K562 (cell line): Measurements from ENCODE around the gene IP6K1. TPM values are rescaled to one million over a fixed set of nuclear protein-coding genes. Genes with fewer than 3 reads are reported as not detected.

Experiments used
- BCOR ChIP-seq: fragments of 450-650 bp; IDR thresholded peaks from 2 replicates; pipeline ENCODE4 v1.6.1; 2016
- BDP1 ChIP-seq: IDR thresholded peaks from 3 replicates; pipeline ENCODE4 v1.6.1; 2011; ENCODE audit not compliant: insufficient read length, insufficient read depth
- BHLHE40 ChIP-seq: IDR thresholded peaks from 2 replicates; pipeline ENCODE4 v1.6.1; 2011; ENCODE audit warnings: low read length, improper control_type of control experiment
- EP400 ChIP-seq: fragments of 450-650 bp; IDR thresholded peaks from 2 replicates; pipeline ENCODE4 v1.6.1; 2017; ENCODE audit warnings: antibody characterized with exemption, mild to moderate bottlenecking, moderate library complexity
- GTF2E2 ChIP-seq: fragments of 200-800 bp; sonication (Bioruptor generic); IDR thresholded peaks from 2 replicates; pipeline ENCODE4 v1.6.1; 2016; ENCODE audit warnings: missing genetic modification characterization, missing compliant biosample characterization
- HINFP ChIP-seq: fragments of 450-650 bp; conservative IDR thresholded peaks from 2 replicates; pipeline ENCODE4 v1.6.1; 2016; ENCODE audit warnings: missing genetic modification characterization, low read depth, mild to moderate bottlenecking, control low read depth, missing compliant biosample characterization
- JUN ChIP-seq, 2 experiments: sonication (generic) in 1 of 2; formaldehyde crosslinking in 1 of 2; IDR thresholded peaks; 2 replicates each; pipeline versions ENCODE4 v1.6.1 to v1.8.0; 2012 to 2022; ENCODE audit warnings: borderline replicate concordance in 2 of 2, mild to moderate bottlenecking in 2 of 2, improper control_type of control experiment in 1 of 2, low read depth in 1 of 2, low read length in 1 of 2, missing genetic modification reagents in 1 of 2
- PCBP2 ChIP-seq: fragments of 200-400 bp; formaldehyde crosslinking; IDR thresholded peaks from 2 replicates; pipeline ENCODE4 v1.6.1; 2018; ENCODE audit warnings: low read length, low read depth, mild to moderate bottlenecking, moderate library complexity; ENCODE audit not compliant: poor library complexity, severe bottlenecking
- RB1 ChIP-seq: fragments of 450-650 bp; IDR thresholded peaks from 2 replicates; pipeline ENCODE4 v1.6.1; 2017; ENCODE audit warnings: low read depth, mild to moderate bottlenecking
- RNF2 ChIP-seq: sonication (generic); IDR thresholded peaks from 2 replicates; pipeline ENCODE4 v1.6.1; 2016
- SMAD1 ChIP-seq: fragments of 150-350 bp; IDR thresholded peaks from 2 replicates; pipeline ENCODE4 v1.6.1; 2014; ENCODE audit warnings: low read length, low read depth; ENCODE audit not compliant: partially characterized antibody
- SMARCC2 ChIP-seq: fragments of 450-650 bp; IDR thresholded peaks from 2 replicates; pipeline ENCODE4 v1.6.1; 2017; ENCODE audit warnings: antibody characterized with exemption, moderate library complexity, mild to moderate bottlenecking, low read depth
- TCF7 ChIP-seq: sonication (generic); IDR thresholded peaks from 2 replicates; pipeline ENCODE4 v1.6.1; 2016; ENCODE audit warnings: antibody characterized with exemption, borderline replicate concordance
- TOE1 ChIP-seq, 2 experiments: fragments of 450-650 bp in 1 of 2; sonication (generic) in 1 of 2; formaldehyde crosslinking in 1 of 2; IDR thresholded peaks; 2 replicates each; pipeline versions ENCODE4 v1.7.1 to v1.8.0; 2016 to 2022; ENCODE audit warnings: borderline replicate concordance in 2 of 2, mild to moderate bottlenecking in 2 of 2, antibody characterized with exemption in 1 of 2, inconsistent platforms in 1 of 2, low read depth in 1 of 2, missing genetic modification reagents in 1 of 2, moderate library complexity in 1 of 2
- ZNF408 ChIP-seq: fragments of 250-450 bp; sonication (Bioruptor Pico); IDR thresholded peaks from 2 replicates; pipeline ENCODE4 v1.4.0; 2020; ENCODE audit warnings: low read depth, mild to moderate bottlenecking, moderate library complexity
- polyA plus RNA-seq, 8 experiments: library from polyadenylated mRNA; depleted of rRNA in 4 of 8; stranded (reverse) in 5 of 8; unstranded in 3 of 8; fragments of >200 nt; fragmentation: Nextera tagmentation in 2 of 8; fragmentation: Illumina TruSeq in 1 of 8; extraction: Ambion mirVana in 2 of 8; extraction: Trizol in 1 of 8; gene quantifications; 2 replicates each; pipeline versions ENCODE4 v1.2.1 to v1.2.3, GENCODE V29; 2011 to 2014; ENCODE audit warnings: inconsistent platforms in 1 of 8, missing spikeins in 1 of 8
- total RNA-seq, 7 experiments: library from RNA; depleted of rRNA in 6 of 7; stranded (reverse); fragments of >200 nt in 6 of 7; fragmentation: Illumina TruSeq in 2 of 7; extraction: Trizol in 2 of 7; gene quantifications; 2 replicates each; pipeline versions ENCODE4 v1.2.1 to v1.2.3, GENCODE V29; 2011 to 2021; ENCODE audit warnings: low replicate concordance in 1 of 7
- TF ChIP-seq, protein P1 (sequence below): fragments of 450-650 bp; IDR thresholded peaks from 2 replicates; pipeline ENCODE4 v1.6.1; 2016; ENCODE audit warnings: mild to moderate bottlenecking
- TF ChIP-seq, protein P2 (sequence below): fragments of 250-450 bp; sonication (Bioruptor Pico); IDR thresholded peaks from 2 replicates; pipeline ENCODE4 v1.9.0; 2021; ENCODE audit warnings: mild to moderate bottlenecking
- TF ChIP-seq, protein P3 (sequence below): fragments of 450-650 bp; IDR thresholded peaks from 2 replicates; pipeline ENCODE4 v1.6.1; 2017; ENCODE audit warnings: antibody characterized with exemption, mild to moderate bottlenecking

The IP6K1 gene
- total and polyA plus RNA-seq, 9 of the 15 experiments (the other 6 are each of a cell fraction or from before 2014, with no cell fraction given) = 0.46 to 29.2 (median 13.1) TPM

DNA sequence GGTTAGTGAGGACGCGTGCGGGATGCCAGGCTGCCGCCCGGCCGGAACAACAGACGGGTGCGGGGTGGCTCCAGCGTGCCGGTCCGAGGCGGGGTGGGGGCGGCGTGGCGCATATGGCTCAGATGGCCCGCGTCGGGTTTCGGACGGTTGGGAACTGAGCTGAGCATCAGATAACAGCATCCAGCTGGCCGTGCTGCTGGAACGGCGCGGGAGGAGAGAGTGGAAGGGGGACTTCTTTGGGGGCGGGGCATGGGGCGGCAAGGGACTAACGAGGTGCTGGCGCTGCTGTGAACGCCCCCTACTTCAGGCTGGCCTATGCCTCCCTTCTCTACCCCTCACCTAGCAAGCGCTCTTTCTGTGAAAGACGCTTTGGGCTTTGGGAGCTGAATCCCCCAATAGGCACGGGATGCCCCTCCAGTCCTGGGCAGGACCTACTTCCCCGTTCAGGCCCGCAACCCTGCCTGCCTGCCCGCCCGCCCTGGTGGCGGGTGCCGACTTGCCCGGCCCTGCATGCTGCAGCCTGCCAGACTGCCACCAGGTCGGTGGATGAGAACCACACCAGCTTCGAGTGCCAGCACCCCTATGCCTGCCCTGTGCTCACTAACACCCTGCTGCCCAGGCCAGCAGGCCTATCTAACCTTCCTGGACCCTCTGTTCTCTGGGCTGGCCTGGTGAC, 17.3 kb upstream of the IP6K1 start (continued):
- TF ChIP-seq TOE1 (IDR thresholded peaks at IDR 0.05; ENCODE audit: borderline replicate concordance) = no peak
- no peak for TF ChIP-seq TOE1 (CRISPR knock-in tag; IDR thresholded peaks at IDR 0.05; ENCODE audit: borderline replicate concordance, low read depth)
- no peak for TF ChIP-seq GTF2E2 (tag)
- TF ChIP-seq PCBP2 = no peak
- no peak; the same call in 1 of the 2 replicates for TF ChIP-seq EP400
- no peak for TF ChIP-seq BCOR
- TF ChIP-seq RNF2 = no peak
- TF ChIP-seq TCF7 = no peak
- TF ChIP-seq, protein P1, sequence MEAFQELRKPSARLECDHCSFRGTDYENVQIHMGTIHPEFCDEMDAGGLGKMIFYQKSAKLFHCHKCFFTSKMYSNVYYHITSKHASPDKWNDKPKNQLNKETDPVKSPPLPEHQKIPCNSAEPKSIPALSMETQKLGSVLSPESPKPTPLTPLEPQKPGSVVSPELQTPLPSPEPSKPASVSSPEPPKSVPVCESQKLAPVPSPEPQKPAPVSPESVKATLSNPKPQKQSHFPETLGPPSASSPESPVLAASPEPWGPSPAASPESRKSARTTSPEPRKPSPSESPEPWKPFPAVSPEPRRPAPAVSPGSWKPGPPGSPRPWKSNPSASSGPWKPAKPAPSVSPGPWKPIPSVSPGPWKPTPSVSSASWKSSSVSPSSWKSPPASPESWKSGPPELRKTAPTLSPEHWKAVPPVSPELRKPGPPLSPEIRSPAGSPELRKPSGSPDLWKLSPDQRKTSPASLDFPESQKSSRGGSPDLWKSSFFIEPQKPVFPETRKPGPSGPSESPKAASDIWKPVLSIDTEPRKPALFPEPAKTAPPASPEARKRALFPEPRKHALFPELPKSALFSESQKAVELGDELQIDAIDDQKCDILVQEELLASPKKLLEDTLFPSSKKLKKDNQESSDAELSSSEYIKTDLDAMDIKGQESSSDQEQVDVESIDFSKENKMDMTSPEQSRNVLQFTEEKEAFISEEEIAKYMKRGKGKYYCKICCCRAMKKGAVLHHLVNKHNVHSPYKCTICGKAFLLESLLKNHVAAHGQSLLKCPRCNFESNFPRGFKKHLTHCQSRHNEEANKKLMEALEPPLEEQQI = no peak
- TF ChIP-seq, protein P2, sequence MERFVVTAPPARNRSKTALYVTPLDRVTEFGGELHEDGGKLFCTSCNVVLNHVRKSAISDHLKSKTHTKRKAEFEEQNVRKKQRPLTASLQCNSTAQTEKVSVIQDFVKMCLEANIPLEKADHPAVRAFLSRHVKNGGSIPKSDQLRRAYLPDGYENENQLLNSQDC (CRISPR knock-in tag) = no peak
- no peak for TF ChIP-seq SMARCC2
- TF ChIP-seq RB1 = no peak
- TF ChIP-seq HINFP (tag) = no peak
- TF ChIP-seq SMAD1 = no peak
- no peak for TF ChIP-seq BHLHE40
- TF ChIP-seq, protein P3, sequence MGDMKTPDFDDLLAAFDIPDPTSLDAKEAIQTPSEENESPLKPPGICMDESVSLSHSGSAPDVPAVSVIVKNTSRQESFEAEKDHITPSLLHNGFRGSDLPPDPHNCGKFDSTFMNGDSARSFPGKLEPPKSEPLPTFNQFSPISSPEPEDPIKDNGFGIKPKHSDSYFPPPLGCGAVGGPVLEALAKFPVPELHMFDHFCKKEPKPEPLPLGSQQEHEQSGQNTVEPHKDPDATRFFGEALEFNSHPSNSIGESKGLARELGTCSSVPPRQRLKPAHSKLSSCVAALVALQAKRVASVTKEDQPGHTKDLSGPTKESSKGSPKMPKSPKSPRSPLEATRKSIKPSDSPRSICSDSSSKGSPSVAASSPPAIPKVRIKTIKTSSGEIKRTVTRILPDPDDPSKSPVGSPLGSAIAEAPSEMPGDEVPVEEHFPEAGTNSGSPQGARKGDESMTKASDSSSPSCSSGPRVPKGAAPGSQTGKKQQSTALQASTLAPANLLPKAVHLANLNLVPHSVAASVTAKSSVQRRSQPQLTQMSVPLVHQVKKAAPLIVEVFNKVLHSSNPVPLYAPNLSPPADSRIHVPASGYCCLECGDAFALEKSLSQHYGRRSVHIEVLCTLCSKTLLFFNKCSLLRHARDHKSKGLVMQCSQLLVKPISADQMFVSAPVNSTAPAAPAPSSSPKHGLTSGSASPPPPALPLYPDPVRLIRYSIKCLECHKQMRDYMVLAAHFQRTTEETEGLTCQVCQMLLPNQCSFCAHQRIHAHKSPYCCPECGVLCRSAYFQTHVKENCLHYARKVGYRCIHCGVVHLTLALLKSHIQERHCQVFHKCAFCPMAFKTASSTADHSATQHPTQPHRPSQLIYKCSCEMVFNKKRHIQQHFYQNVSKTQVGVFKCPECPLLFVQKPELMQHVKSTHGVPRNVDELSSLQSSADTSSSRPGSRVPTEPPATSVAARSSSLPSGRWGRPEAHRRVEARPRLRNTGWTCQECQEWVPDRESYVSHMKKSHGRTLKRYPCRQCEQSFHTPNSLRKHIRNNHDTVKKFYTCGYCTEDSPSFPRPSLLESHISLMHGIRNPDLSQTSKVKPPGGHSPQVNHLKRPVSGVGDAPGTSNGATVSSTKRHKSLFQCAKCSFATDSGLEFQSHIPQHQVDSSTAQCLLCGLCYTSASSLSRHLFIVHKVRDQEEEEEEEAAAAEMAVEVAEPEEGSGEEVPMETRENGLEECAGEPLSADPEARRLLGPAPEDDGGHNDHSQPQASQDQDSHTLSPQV = no peak
- TF ChIP-seq ZNF408 (CRISPR knock-in tag) = no peak
- TF ChIP-seq BDP1 = no peak
- TF ChIP-seq JUN (IDR thresholded peaks at IDR 0.05; ENCODE audit: borderline replicate concordance, low read depth, low read length) = no peak
- no peak for TF ChIP-seq JUN (CRISPR knock-in tag; IDR thresholded peaks at IDR 0.05; ENCODE audit: borderline replicate concordance)
